NK-92 treated with Interleukin-12 subunit alpha and Interleukin-12 subunit beta, amount 100 ng/mL, for 24 hours (cell line): ENCODE measurements around the gene ZNF688.
"Not testable (repeated sequence)": the region's sequence is repeated elsewhere in the genome, so short reads cannot be mapped to it uniquely, and the experiment has no call there.

Source experiments
- DNase-seq: peaks from one replicate; lab custom pipeline; 2025; lab: John Stamatoyannopoulos, UW

Gene ZNF688

GRCh38 chr16:30533748-30534367, 37.7 kb downstream of the ZNF688 start:
- no peak for DNase-seq

GRCh38 chr16:30533146-30533522, 38.4 kb downstream of the ZNF688 start:
- DNase-seq = no peak

GRCh38 chr16:30532285-30533145, 39.0 kb downstream of the ZNF688 start:
- DNase-seq = no peak

GRCh38 chr16:30530163-30531037, 41.1 kb downstream of the ZNF688 start:
- DNase-seq = no peak

- no peak for DNase-seq
These were observed 42.6 kb downstream of the ZNF688 start for GRCh38 chr16:30528799-30529457.

- no peak for DNase-seq
These were observed 43.8 kb downstream of the ZNF688 start for GRCh38 chr16:30527635-30528178.

GRCh38 chr16:30526823-30527634, 44.5 kb downstream of the ZNF688 start:
- DNase-seq = peak; percentile 97

- DNase-seq = no peak
These were observed 45.2 kb downstream of the ZNF688 start, which contains the start of gene ZNF768 for GRCh38 chr16:30526137-30526822. Gene ZNF768, minus strand, starts transcription at chr16:30526566. Its CDS starts 153 bp downstream, at chr16:30526413.

- no peak for DNase-seq
These were observed 45.7 kb downstream of the ZNF688 start for GRCh38 chr16:30525844-30526136.

- no peak for DNase-seq
These were observed 46.6 kb downstream of the ZNF688 start for GRCh38 chr16:30524575-30525568.

- no peak for DNase-seq
These were observed 47.5 kb downstream of the ZNF688 start for GRCh38 chr16:30523768-30524574.

GRCh38 chr16:30522702-30523463, 48.6 kb downstream of the ZNF688 start:
- not testable (repeated sequence) for DNase-seq

GRCh38 chr16:30521873-30522641, 49.5 kb downstream of the ZNF688 start:
- DNase-seq = no peak

- DNase-seq = no peak
These were observed 50.0 kb downstream of the ZNF688 start for GRCh38 chr16:30521476-30521872.
